Gastroesophageal sphincter (tissue), 3 donors: ENCODE results near the gene SLC66A2.

Source experiments
- CTCF ChIP-seq, 4 experiments: fragments of 200-600 bp in 2 of 4; fragments of 450-650 bp in 2 of 4; sonication (generic) in 1 of 4; IDR thresholded peaks; one replicate each; pipeline ENCODE4 v1.5.1; 2017 to 2019; ENCODE audit warnings: antibody characterized with exemption in 4 of 4, mild to moderate bottlenecking in 2 of 4, moderate library complexity in 2 of 4
- POLR2A ChIP-seq, 2 donors: fragments of 450-650 bp; IDR thresholded peaks; one replicate each; pipeline ENCODE4 v1.6.1; 2017; ENCODE audit warnings: antibody characterized with exemption in 2 of 2, mild to moderate bottlenecking in 2 of 2, moderate library complexity in 1 of 2

GRCh38 chr18:79852561-79853302 is 98.7 kb downstream of the SLC66A2 start:
- no peak for TF ChIP-seq CTCF (IDR thresholded peaks at IDR 0.05)
- TF ChIP-seq POLR2A (IDR thresholded peaks at IDR 0.05), result no peak
